Measurements from ENCODE around the gene GTF3C1. TPM values are rescaled to one million over a fixed set of nuclear protein-coding genes. Genes with fewer than 3 reads are reported as not detected.

Gene GTF3C1
- total and polyA plus RNA-seq, 4 donors, result 33.5 to 84.0 (median 67.5) TPM

DNA sequence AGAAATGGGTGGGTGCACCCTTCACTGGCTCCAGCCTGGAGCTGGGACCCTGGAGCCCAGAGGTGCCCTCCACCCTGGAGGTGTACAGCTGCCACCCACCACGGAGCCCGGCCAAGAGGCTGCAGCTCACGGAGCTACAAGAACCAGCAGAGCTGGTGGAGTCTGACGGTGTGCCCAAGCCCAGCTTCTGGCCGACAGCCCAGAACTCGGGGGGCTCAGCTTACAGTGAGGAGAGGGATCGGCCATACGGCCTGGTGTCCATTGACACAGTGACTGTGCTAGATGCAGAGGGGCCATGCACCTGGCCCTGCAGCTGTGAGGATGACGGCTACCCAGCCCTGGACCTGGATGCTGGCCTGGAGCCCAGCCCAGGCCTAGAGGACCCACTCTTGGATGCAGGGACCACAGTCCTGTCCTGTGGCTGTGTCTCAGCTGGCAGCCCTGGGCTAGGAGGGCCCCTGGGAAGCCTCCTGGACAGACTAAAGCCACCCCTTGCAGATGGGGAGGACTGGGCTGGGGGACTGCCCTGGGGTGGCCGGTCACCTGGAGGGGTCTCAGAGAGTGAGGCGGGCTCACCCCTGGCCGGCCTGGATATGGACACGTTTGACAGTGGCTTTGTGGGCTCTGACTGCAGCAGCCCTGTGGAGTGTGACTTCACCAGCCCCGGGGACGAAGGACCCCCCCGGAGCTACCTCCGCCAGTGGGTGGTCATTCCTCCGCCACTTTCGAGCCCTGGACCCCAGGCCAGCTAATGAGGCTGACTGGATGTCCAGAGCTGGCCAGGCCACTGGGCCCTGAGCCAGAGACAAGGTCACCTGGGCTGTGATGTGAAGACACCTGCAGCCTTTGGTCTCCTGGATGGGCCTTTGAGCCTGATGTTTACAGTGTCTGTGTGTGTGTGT lies 100.9 kb downstream of the GTF3C1 start:
- H3K9me3 ChIP-seq (ENCODE audit: control insufficient read depth in 4 of 4, insufficient read depth in 3 of 4, low read length in 3 of 4), result peaks cover 0 to 30% (median 3%) of the 10 kb centered on the region in 4 donors
- no peak for DNase-seq
- peaks cover 0 to 6% (median 1%) of the 10 kb centered on the region in 4 donors for H3K36me3 ChIP-seq (ENCODE audit: control insufficient read depth in 4 of 4, insufficient read depth in 4 of 4, low read length in 4 of 4)
- H3K27ac ChIP-seq (ENCODE audit: low read depth in 1 of 2, low read length in 1 of 2), result no peak overlapping the region
- H3K27me3 ChIP-seq (ENCODE audit: control insufficient read depth in 3 of 3, insufficient read depth in 3 of 3, low read length in 2 of 3), result peaks cover 0 to 4% (median 0%) of the 10 kb centered on the region in 3 donors
- H3K4me1 ChIP-seq (ENCODE audit: control insufficient read depth in 5 of 5, insufficient read depth in 5 of 5, low read length in 5 of 5), result peaks cover 0 to 13% (median 8%) of the 10 kb centered on the region in 5 donors
- no peak overlapping the region for H3K4me3 ChIP-seq
- TF ChIP-seq, protein P1, sequence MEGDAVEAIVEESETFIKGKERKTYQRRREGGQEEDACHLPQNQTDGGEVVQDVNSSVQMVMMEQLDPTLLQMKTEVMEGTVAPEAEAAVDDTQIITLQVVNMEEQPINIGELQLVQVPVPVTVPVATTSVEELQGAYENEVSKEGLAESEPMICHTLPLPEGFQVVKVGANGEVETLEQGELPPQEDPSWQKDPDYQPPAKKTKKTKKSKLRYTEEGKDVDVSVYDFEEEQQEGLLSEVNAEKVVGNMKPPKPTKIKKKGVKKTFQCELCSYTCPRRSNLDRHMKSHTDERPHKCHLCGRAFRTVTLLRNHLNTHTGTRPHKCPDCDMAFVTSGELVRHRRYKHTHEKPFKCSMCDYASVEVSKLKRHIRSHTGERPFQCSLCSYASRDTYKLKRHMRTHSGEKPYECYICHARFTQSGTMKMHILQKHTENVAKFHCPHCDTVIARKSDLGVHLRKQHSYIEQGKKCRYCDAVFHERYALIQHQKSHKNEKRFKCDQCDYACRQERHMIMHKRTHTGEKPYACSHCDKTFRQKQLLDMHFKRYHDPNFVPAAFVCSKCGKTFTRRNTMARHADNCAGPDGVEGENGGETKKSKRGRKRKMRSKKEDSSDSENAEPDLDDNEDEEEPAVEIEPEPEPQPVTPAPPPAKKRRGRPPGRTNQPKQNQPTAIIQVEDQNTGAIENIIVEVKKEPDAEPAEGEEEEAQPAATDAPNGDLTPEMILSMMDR (IDR thresholded peaks at IDR 0.05; ENCODE audit: control extremely low read depth, extremely low read depth), result no peak
- WGBS, 2 donors, result 81 to 88% methylated on average over 18 to 19 of the region's 19 CpGs
- ATAC-seq (ENCODE audit: insufficient read depth, low FRiP score), result no peak
- H3K9ac ChIP-seq (ENCODE audit: insufficient read depth in 1 of 2, low read length in 2 of 2), result no peak overlapping the region

DNA sequence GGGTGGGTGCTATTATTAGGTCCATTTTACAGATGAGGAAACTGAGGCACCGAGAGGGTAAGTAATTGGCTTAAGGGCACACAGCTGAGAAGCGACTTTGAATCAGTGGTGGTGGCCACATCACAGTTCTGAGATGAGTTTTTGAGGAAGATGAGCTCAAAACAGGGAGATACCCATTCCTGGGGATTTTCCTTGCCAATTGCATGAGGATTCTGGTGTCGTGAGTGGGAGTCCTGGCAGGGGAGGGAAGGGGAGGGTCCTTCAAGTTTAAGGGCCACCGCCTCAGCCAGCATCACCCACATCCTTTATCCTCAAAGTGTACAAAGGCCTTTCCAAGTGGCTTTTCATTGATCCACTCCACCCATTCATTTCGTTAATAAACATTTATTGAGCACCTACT lies 102.4 kb downstream of the GTF3C1 start:
- Histone ChIP-seq H3K27me3 (ENCODE audit: control insufficient read depth in 3 of 3, insufficient read depth in 3 of 3, low read length in 2 of 3) (peaks cover 0 to 4% (median 0%) of the 10 kb centered on the region in 3 donors), H3K9me3 (ENCODE audit: control insufficient read depth in 4 of 4, insufficient read depth in 3 of 4, low read length in 3 of 4) (peaks cover 0 to 30% (median 3%) of the 10 kb centered on the region in 4 donors), H3K9ac (ENCODE audit: insufficient read depth in 1 of 2, low read length in 2 of 2) (no peak overlapping the region), H3K4me1 (ENCODE audit: control insufficient read depth in 5 of 5, insufficient read depth in 5 of 5, low read length in 5 of 5) (peaks cover 0 to 13% (median 8%) of the 10 kb centered on the region in 5 donors), H3K4me3 (no peak overlapping the region), H3K36me3 (ENCODE audit: control insufficient read depth in 4 of 4, insufficient read depth in 4 of 4, low read length in 4 of 4) (peaks cover 0 to 6% (median 1%) of the 10 kb centered on the region in 4 donors), H3K27ac (ENCODE audit: low read depth in 1 of 2, low read length in 1 of 2) (no peak overlapping the region)
- WGBS, 2 donors, result 93 to 96% methylated on average over 5 of the region's 5 CpGs
- TF ChIP-seq, protein P1 (IDR thresholded peaks at IDR 0.05; ENCODE audit: control extremely low read depth, extremely low read depth), result no peak
- DNase-seq, result no peak
- no peak for ATAC-seq (ENCODE audit: insufficient read depth, low FRiP score)

DNA sequence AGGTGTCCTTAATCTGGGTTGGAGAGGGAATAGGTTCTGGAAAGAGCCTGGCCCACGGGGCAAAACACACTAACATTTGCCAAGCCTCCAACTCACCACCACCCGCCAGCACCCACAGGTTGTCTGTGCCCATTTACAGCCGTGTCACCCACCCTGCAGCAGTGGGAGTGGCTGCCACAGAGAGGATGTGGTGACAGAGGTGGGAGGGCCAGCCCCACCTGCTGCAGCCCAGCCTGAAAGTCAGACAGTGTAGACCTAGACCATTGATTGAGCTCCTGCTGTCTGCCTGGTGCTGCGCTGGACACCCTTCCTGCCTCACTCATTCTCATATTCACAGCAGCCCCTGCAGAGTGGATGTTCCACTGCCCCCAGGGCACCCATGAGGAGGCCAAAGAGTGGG lies 103.0 kb downstream of the GTF3C1 start:
- TF ChIP-seq, protein P1 (IDR thresholded peaks at IDR 0.05; ENCODE audit: control extremely low read depth, extremely low read depth), result no peak
- Histone ChIP-seq H3K9ac (ENCODE audit: insufficient read depth in 1 of 2, low read length in 2 of 2) (no peak overlapping the region), H3K27me3 (ENCODE audit: control insufficient read depth in 3 of 3, insufficient read depth in 3 of 3, low read length in 2 of 3) (peaks cover 0 to 4% (median 0%) of the 10 kb centered on the region in 3 donors), H3K36me3 (ENCODE audit: control insufficient read depth in 4 of 4, insufficient read depth in 4 of 4, low read length in 4 of 4) (peaks cover 0 to 6% (median 1%) of the 10 kb centered on the region in 4 donors), H3K4me3 (no peak overlapping the region), H3K9me3 (ENCODE audit: control insufficient read depth in 4 of 4, insufficient read depth in 3 of 4, low read length in 3 of 4) (peaks cover 0 to 30% (median 3%) of the 10 kb centered on the region in 4 donors), H3K4me1 (ENCODE audit: control insufficient read depth in 5 of 5, insufficient read depth in 5 of 5, low read length in 5 of 5) (peaks cover 0 to 13% (median 8%) of the 10 kb centered on the region in 5 donors), H3K27ac (ENCODE audit: low read depth in 1 of 2, low read length in 1 of 2) (no peak overlapping the region)
- DNase-seq (no peak), ATAC-seq (ENCODE audit: insufficient read depth, low FRiP score) (no peak)
- WGBS, 2 donors, result 53 to 72% methylated on average over 4 of the region's 4 CpGs

Measured in lung (tissue), 12 donors.